GM21825 (cell line): ENCODE results near the gene DEPDC4.
"Not testable (repeated sequence)": the region's sequence is repeated elsewhere in the genome, so short reads cannot be mapped to it uniquely, and the experiment has no call there.

ENCODE experiments used
- ATAC-seq: cut with Tn5 transposase; IDR thresholded peaks from one replicate; pipeline ENCODE4 v1.9.1; 2021; ENCODE audit warnings: mild to moderate bottlenecking, moderate library complexity; ENCODE audit not compliant: unreplicated experiment

Gene DEPDC4

DNA sequence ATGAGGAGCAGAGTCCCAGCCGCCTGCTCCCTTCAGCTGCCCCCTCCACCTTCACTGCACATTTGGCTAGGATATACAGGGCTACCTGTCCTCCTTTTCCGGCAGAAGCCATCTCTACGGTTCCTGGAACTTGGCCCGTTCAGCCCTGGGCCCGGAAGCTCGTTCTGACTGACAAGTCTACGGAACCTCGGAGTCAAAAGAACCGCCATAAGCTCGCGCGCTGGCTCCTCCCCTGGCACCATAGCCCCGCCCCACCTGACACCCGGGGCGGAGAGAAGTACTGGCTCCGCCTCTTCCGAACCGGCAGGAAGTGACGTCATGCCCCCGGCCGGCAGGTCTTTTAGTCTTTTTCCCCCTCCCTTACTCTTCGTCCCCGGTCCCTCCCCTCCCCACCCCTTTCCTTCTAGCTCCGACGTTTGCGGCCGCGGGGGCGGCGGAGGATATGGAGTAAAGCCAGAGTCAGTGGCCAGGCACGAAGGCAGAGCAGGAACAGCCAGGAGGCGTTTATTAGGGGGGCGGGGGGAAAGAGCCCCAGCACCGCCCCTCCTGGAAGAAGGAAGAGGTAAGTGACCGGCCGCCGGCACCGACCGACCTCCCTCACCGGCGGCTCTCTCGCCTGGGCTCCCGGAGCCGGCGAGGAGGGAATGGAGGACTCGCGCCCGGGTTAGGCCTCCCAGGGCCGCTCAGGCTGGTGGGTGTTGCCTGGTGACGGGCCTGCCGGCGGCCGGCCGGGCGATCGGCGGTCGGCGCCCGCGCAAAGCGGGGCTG, at the start of gene DEPDC4, which contains the start of gene SCYL2:
TSS of gene DEPDC4 (minus strand) at position 245 of the 768 bp plus-strand sequence. CDS start at position 242, 3 bp downstream.
TSS of gene SCYL2 (plus strand) at position 343 of the 768 bp plus-strand sequence. CDS start 15,794 bp downstream, outside the sequence.
- peak; percentile 92 for ATAC-seq

DNA sequence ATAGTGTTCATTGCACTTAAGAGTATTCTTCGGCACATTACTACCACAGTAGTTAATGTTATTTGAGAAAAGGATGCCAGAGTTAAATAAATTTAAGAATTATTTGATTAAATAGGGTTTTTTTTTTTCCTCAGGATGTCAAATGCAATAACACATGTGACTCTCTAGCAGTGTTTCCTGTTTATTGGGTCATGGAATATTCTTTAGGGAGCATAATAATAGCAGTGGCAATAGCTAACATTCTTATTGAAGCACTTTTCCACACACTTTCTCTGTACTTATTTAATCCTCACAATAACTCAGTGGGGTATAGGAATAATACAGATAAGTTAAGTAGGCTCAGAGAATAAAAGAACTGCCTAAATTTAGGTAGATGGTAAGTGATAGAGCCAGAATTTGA, 44.4 kb upstream of the DEPDC4 start:
- ATAC-seq, result no peak

DNA sequence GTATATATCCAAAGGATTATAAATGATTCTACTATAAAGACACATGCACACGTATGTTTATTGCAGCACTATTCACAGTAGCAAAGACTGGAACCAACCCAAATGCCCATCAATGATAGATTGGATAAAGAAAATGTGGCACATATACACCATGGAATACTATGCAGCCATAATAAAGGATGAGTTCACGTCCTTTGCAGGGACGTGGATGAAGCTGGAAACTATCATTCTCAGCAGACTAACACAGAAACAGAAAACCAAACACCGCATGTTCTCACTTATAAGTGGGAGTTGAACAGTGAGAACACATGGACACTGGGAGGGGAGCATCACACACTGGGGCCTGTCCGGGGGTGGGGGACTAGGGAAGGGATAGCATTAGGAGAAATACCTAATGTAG, 41.3 kb upstream of the DEPDC4 start:
- not testable (repeated sequence) for ATAC-seq

DNA sequence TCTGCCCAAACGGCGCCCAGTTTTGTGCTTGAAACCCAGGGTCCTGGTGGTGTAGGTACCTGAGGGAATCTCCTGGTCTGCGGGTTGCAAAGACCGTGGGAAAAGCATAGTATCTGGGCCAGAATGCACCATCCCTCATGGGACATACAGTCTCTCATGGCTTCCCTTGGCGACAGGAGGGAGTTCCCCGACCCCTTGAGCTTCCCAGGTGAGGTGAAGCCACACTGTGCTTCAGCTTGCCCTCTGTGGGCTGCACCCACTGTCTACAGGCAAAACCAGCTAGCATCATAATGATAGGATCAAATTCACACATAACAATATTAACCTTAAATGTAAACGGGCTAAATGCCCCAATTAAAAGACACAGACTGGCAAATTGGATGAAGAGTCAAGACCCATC, 37.5 kb upstream of the DEPDC4 start:
- not testable (repeated sequence) for ATAC-seq

DNA sequence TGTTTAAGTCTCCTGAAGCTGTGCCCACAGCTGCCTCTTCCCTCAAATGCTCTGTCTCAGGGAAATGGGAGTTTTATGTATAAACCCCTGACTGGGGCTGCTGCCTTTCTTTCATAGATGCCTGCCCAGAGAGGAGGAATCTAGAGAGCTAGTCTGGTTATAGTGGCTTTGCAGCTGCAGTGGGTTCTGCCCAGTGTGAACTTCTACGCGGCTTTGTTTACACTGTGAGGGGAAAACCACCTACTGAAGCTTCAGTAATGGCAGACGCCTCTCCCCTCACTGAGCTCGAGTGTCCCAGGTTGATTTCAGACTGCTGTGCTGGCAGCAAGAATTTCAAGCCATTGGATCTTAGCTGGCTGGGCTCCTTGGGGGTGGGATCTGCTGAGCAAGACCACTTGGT, 37.0 kb upstream of the DEPDC4 start:
- ATAC-seq, result no peak

DNA sequence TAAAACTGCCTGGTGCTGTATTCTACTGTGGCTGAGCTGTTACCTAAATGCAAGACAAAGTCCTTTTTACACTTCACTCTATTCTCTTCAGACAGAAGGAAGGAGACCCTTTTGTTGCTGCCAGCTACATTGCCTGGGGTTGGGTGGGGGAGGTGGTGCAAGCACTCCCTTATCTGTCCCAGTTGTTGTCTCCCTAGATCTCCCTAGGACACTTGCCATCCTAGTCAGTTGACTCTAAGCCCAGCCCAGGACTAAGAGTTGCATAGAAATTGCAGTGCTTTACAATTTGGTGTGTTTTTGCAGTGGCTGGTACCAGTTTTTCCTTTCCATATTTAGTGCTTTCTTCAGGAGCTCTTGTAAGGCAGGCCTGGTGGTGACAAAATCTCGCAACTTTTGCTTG, 35.2 kb upstream of the DEPDC4 start:
- no peak for ATAC-seq

DNA sequence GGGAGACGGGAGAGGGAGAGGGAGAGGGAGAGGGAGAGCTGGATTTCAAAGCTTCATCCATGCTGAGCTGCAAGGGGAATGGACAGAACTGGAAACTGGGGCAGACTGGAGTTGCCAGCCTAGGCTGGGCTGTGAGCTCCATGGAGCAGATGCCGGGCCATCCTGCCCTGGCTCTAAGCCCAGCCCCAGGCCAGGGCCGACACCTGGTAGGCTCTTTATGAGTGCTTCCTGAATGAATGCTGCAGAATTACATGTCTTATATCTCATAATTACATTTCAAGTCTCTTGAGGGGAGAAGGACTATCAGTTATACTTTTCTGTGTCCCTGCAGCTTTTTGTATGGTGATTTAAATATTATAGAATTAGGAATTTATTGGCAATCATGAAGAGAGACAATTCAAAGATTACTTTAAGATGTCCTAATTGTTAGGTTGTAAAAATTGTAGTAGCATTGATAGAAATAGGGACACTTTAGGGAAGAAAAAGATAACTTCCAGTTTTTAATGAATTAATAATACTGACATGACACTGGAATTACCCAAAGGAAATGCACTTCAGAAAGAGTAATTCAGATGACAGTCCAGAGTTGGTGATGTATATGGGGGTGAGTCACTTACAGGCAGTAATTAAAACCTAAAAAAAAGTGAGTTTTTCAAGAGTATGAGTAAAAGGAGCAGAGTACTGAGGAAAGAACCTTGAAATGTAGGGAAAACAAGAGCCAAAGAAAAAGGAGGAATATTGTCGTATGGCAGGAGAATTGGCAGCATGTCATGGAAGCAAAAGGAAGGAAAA, 29.1 kb upstream of the DEPDC4 start:
- ATAC-seq, result no peak

DNA sequence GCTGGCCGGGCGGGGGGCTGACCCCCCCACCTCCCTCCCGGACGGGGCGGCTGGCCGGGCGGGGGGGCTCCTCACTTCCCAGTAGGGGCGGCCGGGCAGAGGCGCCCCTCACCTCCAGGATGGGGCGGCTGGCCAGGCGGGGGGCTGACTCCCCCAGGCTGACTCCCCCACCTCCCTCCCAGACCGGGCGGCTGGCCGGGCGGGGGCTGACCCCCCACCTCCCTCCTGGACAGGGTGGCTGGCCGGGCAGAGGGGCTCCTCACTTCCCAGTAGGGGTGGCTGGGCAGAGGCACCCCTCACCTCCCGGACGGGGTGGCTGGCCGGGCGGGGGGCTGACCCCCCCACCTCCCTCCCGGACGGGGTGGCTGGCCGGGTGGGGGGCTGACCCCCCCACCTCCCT, 27.5 kb upstream of the DEPDC4 start:
- not testable (repeated sequence) for ATAC-seq

DNA sequence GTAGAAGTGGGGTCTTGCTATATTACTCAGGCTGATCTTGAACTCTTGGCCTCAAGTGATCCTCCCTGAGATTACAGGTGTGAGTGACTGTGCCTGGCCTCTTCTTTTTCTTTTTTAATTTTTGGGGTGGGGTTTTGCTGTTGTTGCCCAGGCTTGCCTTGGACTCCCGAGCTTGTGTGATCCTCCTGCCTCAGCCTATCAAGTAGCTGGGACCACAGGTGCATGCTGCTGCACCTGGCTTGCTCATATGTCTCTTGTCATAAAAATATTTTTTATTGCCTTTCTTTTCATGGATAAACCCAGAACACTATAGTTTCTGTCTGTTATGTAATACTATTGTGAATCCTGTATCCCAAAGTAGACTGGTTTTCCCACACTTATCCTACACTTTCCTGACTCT, 26.1 kb upstream of the DEPDC4 start:
- no peak for ATAC-seq

DNA sequence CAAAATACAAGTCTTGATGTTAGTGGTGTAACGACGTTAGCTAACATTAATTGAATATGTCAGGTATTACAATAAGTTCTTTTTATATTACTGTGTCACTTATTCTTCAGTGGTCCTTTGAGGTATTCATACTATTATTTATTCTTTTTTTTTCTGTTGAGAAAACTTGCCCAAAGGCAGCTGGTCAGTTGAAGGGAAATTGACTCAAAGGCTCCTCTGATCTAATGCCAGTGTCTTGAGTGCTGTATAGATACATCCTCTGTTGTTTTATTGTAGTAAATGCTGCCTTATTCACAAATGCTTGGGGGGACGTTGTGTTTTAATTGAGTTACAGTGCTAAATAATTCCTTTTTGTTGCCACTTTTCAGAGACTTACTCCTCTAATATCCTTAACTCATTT, 23.1 kb upstream of the DEPDC4 start:
- ATAC-seq, result no peak

DNA sequence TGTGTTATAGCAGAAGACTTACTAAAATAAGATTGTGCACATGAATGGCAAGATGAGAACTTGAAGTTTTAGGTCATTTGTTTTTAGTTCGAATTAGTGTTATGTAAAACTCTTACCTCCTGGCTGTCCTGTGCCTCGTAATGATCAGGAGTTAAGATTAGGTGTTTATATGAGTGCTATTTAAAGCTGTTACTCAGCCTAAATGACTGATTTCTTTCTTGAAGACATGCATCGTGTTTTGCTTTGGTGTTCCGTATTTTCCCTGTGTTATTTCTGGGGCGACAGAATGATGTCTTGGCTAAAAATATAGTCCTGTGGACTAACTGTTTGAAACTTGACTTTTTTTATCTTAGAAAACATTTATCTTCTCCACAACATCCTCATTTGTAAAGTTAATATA, 22.2 kb upstream of the DEPDC4 start:
- no peak for ATAC-seq

DNA sequence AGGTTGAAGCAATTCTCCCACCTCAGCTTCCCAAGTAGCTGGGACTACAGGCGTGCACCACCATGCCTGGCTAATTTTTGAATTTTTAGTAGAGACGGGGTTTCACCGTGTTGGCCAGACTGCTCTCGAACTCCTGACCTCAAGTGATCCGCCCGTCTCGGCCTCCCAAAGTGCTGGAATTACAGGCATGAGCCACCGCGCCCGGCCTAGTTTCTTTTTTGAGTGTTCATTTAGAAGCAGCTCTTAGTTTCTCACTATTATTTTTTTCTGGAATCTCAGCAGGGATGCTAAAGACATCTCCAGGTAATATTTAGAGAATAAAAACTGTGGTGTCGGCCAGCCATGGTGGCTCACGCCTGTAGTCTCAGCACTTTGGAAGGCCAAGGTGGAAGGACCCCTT, 17.7 kb upstream of the DEPDC4 start:
- not testable (repeated sequence) for ATAC-seq

DNA sequence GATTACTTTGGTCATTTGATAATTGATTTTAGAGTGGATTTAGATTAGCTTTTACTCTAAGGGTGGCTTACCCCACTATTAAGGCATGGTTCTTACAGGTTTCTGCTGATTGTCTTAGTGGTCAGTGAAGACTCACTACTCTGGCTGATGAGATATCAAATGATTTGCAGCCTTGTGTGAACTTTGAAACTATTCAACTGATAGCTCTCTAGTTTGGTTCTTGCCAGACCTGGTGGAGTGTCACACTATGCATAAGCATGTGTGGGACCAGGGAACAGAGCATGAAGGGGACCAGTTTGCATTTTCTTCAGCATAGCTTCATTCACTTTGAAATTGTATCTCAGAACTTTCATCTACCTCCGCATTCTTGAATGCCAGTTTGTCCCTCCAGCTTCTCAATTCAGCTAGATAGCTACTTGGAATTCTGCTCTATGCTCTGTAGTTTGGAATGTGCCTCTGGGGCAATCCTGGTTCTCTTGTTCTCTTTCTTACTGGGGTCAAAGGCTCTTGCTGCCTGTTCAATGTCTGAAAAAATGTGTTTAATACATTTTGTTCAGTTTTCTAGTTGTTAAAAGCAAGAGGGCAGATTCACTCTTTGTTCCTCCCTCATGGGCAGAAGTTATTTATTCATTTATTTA, 12.8 kb upstream of the DEPDC4 start:
- no peak for ATAC-seq

DNA sequence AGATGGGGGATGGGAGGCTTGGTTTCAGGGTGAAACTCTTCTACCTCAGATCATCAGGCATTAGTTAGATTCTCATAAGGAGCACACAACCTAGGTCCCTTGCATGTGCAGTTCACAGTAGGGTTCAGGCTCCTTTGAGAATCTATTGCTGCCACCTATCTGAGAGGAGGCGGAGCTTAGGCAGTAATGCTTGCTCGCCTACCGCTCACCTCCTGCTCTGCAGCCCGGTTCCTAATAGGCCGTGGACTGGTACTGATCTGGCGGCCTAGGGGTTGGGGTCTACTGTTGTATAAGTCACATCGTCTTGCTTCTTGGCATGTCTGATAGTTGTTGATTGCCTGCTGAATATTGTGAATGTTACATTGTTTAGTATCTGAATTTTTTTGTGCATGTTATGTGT, 12.3 kb upstream of the DEPDC4 start:
- ATAC-seq, result no peak

DNA sequence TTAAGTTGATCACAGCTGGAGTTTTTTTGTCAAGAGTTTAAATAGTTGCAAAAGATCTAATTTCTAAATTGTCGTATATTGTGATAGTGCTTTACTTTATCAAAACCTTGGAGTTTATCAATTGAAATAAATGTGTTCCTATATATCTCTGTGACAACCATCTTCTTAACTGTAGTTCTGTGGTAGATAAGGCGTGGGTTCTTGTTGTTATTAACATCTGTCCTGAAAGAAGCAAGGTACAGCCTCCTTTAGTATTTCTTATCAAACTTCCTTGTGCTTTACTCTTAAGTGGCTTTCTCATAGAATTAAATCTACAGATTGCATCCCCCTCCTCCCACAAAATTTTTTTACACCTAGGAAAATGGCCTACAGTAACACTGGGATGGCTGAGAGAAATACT, 7.4 kb upstream of the DEPDC4 start:
- ATAC-seq, result no peak

DNA sequence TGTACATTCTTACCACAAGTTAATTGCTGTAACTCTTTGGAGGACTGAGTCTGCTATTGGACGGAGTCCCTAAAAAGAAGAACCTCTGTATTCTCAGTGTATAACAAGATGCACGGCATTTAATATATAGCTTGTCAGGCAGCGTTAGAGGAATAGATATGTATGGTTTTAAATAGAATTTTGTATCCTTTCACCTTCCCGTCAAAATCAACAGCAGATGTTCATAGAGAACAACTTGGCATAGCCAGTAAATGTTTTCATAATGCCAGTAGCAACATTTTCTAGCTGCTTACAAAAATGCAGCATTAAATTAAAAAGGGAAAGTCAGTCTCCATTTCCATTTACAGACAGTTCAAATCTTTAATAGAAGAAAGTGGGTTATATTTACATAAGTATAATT, 6.9 kb upstream of the DEPDC4 start:
- ATAC-seq, result no peak

DNA sequence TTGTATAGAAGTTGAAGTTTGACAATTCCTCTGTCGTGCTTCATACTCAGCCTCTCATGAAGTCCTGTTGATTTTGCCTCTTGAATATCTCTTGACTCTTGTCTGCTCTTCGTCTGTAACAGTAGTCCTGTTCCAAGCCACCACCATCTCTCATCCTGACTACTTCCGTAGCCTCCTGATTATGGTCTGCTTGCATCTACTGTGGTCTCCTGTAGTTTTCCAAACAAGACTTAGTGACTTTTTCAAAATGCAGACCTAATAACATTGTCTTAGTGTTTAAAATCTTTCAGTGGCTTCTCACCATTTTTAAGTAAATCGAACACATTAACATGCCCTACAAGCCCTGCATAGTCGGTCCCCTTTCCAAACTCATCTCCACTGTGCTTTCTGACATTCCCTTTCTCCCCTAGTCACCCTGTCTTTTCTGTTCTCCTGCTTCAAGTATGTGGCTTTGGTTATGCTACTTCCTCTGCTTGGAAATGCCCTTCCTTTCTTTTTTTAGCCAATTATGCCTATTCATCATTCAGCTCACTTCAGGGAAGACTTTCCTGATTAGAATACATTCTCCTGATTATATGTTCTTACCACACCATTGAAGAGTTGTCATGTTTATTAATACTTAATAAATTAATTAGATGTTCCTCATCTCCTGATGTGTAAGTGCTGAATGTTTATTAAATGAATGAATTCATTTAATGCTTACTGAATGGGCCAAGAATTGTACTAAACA, 2.1 kb upstream of the DEPDC4 start:
- ATAC-seq, result no peak

DNA sequence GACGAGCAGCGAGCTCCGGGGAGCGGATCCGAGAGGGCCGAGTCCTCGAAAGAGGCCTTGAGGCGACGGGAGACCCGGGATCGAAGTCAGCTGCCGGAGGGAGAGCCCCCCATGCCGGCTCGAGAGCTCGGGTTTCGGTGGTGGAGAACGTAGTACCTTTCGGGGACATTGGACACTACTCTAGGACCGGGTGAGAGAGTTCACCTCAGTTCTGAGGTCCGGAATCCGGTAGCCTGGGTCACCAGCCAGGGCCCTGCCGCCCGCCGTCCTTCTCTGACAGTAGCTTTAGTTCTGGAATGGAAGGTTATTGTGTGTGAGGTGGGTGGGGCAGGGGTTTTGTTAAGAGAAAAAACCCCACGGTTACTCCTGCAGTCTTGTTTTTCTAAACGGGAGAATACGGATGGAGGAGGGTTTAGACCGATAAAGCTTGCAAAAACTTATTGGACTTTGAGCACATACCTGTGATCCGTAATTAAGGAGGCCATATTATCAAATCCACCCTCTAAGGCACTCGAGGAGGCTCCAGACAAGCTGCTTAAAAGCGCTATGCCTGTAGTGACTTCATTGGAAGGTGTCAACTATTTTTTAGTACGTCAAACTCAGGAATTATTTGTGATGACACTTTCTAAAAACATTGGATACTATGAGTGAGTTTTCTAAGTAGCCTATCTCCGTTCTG, 863 bp upstream of the DEPDC4 start:
- peak; percentile 10 for ATAC-seq

DNA sequence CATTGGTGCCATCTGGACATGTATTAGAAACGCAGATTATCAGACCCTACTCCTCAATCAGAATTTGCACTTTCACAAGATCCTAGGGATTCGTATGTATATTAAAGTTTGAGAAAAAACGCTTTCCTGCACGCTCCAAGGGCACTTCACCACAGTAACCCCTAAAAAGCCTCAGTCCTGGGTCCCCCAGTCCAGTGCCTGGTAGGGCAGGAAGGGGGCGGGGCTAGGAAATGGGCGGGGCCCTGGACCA, 369 bp downstream of the DEPDC4 start:
- peak; percentile 85 for ATAC-seq

DNA sequence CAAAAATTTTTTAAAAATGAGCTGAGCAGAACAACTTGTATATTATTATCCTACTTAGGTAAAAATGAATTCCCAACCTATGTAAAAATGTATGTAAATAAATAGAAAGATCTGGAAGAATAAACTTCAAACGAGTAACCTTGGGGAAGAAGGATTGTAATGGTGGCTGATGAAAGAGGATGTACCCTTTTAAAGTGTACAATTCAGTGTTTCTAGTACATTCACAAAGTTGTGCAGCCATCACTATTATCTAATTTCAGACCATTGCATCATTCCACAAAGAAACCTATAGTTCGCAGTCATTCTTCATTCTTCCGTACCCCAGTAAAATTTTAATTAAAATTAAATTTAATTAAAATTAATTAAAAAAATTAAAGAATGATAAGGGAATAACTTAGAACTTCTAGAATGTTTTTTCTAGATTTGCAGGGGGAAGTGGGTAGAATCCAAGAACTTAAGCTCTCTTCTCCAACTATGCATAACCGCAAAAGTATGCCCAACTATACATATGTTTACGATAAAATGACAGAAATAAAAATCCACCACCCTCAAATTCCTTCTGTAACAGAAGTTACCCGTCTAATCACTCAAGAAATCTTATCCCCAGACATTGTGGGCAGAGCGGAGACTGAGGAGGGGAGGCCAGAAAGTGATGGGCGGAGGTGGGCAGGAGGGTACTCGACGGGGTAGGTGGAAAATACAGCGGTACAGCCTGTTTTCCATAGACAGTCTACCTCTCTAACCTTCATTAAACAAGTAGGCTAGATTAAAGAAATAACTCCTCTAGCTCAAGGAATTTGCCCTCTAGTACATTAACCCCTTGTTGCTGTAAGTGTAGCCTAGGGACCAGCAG, 921 bp downstream of the DEPDC4 start:
- ATAC-seq, result peak; percentile 6
